IPS-NIHi7 (cell line): ENCODE results near the gene SLC25A30.
"Not testable (repeated sequence)": the region's sequence is repeated elsewhere in the genome, so short reads cannot be mapped to it uniquely, and the experiment has no call there.

Source experiments
- DNase-seq: peaks from one replicate; pipeline ENCODE4 v3.0.0; 2012; ENCODE audit warnings: mixed read lengths; ENCODE audit errors: extremely low spot score

Gene SLC25A30

DNA sequence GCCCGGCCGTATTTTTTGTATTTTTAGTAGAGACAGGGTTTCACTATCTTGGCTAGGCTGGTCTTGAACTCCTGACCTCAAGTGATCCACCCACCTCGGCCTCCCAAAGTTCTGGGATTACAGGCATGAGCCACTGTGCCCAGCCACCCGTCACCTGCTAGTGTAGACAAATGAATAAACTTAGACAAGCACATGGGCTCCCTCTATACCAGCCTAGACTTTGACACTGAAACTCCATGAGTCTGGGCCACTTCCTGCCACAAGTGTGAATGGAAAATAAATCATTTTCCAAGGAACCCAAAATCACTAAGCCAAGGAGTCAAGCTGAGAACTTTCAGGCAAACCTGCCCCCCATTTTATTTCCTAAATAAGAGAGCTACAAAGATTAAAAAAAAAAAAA lies 50.2 kb downstream of the SLC25A30 start:
- no peak for DNase-seq

DNA sequence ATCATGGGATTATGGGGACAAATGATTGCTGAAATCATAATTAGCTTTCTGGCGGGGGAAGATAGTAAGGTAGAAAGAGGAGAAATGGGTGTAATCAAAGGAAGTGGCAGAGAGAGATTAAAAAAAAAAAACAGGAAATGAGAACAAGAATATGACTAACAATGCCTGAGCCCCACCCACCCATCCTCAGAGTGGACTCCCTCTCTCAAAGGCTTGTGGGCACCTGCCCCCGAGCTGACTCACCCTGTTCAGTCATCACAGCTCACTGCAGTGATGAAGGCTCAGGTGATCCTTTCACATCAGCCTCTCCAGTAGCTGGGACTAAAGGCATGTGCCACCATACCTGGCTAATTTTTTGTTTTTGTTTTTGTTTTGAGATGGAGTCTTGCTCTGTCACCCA lies 50.8 kb downstream of the SLC25A30 start:
- peak; percentile 70 for DNase-seq

DNA sequence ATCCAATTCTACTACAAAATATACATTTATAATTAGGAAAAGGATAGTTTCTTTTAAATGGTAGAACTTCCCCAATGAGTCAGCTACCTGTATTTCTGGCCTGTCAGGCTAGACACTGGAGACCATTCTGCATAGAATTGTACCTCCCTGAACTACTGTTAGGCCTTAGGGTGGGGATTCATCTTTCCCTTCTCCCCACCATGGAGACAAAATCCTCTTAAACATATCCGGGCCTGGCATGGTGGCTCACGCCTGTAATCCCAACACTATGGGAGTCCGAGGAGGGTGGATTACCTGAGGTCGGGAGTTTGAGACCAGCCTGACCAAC lies 52.7 kb downstream of the SLC25A30 start:
- DNase-seq = no peak

DNA sequence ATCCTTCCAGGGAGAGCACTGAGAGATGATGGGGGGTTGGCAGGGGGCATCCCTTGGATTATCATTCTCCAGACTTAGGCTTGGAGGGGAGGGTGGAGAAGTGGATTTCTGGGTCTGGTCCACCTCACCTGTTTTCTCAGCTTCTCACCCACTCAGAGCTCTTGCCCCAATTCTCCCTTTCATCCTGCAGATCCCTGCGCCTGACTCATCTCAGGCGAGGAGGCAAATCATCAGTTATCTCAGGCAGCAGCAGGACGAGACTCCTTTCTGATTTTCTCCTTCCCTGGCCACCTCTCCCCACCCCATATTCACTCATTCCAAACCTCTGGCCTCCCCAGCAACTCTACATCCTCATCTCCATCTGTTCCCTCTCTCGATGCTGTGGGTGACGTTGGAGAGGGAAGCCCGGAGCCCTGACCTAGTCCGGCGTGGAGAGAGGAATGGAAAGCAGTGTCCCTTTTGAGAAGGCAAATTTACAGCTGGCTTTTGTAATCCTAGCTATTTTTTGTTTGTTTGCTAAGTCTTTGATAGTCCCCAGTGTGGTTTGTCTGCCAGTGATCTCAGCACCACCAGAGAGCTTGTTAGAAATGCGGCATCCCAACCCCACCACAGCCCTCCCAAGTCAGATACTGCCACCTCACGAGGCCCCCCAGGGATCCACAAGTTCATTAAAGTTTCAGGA lies 53.2 kb downstream of the SLC25A30 start:
- DNase-seq = no peak

DNA sequence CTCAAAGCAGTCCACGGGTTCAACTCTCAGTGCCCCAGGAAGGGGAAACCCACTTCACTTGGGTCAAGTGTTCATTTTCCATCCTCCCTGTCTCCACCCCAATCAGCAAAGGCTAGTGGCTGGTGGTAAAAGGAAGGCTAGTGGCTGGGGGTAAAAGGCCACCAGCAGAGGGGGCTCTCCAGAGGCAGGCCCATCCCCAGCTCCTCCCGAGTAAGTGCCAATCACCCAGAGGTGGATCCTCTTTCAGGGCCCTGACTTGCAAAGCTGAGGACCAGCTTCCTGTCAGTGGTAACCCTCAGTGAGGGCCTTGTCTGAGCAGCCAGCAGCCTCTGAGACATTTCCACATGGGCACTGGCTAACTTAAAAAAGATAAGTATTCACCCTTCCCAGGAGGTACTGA lies 55.2 kb downstream of the SLC25A30 start:
- peak; percentile 80 for DNase-seq

DNA sequence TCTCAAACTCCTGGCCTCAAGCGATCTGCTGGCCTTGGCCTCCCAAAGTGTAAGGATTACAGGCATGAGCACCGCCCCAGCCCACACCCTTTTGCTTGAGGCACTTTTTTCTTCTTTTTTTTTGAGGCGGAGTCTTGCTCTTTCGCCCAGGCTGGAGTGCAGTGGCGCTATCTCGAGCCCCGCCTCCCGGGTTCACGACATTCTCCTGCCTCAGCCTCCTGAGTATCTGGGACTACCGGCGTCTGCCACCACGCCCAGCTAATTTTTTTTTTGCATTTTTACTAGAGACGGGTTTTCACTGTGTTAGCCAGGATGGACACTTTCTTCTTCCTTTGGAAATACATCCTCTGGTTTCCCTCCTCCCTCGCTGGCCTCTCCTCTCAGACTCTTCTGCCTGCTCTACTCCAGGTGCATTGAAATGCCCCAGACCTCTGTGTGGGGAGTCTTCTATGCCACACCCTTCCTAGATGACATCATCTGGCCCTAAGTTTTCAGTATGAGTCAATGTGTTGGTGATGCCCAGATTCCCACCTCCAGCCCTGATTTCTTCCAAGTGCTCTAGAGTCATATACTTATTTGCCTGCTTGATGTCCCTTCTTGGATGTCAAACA lies 56.5 kb downstream of the SLC25A30 start:
- DNase-seq = no peak

DNA sequence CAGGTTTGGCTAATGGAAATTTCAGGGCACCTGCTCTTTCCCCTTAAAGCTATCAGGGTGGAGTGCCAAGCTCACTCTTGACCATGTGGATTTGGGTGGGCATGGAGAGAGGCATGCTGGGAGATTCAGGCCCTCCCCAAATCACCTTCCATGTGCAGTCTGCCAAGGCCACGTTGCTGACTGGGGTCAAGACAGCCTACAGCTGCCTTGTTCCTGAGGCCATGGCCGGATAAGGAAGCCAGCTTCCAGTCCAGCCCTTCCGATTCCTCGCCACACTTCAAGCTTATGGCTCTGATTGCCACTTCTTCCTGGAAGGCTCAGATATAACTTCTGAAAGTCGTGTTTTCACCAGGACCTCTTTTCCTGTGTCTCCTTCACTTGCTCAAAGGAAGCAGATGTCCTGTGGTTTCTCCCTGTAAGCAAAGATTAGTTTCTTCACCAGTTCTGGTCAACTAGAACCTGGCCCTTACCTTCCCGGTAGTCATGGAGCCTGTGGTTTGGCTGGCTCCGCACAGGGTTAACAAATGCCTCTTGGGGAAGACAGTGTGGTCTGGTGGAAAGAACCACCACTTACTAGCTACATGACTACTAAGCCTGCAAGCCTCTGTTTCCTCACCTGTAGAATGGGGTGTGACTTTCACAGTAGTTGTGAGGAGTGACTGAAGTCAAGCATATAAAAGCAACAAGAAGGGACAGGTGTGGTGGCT lies 61.1 kb downstream of the SLC25A30 start:
- DNase-seq = no peak

DNA sequence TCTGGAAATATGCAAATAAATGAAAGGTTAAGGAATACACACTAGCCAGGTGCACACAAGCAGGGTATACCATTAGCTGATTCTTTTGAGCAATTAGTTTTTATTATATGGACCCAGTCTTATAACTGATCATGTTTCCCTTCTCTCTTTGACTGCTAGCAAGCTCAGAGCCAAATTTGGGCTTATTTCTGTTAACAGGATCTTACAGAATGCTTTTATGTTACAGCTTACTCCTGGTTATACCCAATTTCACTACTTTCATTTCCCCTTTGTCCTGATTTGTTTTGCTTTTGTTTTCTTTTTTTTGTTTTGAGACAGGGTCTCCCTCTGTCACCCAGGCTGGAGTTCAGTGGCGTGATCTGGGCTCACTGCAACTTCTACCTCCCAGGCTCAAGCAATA lies 64.3 kb downstream of the SLC25A30 start:
- DNase-seq = no peak

DNA sequence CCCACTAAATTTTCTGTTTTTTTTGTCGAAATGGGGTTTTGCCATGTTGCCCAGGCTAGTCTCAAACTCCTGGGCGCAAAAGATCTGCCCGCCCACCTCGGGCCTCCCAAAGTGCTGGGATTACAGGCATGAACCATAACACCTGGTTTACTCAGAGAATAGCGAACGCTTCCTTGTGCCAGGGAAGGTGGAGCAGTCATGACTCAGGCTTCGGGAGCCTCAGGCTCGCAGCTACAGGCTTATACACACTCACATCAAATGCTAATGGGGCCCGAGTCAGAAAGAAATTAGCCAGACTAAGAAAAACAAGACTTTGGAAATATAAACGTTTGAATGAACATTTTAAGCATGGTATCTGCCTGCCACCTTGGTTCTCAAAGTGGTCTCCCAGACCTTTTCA lies 66.1 kb downstream of the SLC25A30 start:
- DNase-seq = no peak

DNA sequence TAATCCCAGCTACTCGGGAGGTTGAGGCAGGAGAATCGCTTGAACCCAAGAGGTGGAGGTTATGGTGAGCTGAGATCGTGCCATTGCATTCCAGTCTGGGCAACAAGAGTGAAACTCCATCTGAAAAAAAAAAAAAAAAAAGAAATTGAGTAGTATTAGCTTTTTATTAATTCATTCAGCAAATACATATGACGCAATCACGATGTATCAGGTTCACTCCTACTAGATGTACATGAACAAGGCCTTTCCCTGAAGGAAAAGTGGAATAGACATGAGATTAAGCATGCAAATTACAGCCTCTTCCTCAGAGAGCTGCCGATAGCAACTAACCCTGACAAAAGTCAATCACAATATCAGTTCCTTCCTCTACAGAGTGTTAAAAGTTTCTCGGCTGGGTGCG lies 68.0 kb downstream of the SLC25A30 start:
- DNase-seq = no peak

DNA sequence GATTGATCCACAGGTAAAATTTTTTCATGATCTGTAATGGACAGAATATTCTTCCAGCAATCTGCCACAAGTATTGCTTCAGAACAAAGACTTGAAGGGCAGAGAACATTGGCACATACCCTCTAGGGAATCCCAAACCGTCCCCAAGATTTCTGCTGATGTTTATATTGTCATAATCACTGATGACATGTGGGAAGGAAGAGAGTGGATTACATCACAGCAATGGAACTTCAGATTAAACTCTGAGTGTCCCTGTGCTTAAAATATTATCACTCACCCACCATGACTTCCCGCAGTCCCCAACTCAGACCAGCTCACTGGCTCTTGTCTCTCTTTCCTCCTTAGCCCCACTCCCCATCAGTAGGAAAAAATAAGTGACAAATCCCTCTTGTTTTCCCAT lies 68.7 kb downstream of the SLC25A30 start:
- DNase-seq = no peak

DNA sequence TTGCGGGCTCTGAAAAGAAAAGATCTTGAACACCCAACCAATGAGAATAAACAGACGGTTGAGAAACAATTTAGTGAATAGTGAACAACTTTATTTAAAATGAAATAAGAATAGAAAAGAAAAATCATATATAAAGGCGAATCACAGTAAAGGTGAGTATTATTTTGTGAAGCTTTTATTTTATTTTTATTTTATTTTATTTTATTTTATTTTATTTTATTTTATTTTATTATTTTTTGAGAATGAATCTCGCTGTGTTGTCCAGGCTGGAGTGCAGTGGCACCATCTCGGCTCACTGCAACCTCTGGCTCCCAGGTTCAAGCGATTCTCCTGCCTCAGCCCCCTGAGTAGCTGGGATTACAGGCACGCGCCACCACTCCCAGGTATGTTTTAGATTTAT lies 74.1 kb downstream of the SLC25A30 start:
- DNase-seq = not testable (repeated sequence)
